Vagina (tissue), 2 donors: ENCODE measurements around the gene PPHLN1. TPM values are rescaled to one million over a fixed set of nuclear protein-coding genes. Genes with fewer than 3 reads are reported as not detected.

Source experiments
- DNase-seq, 2 donors: peaks; one replicate each; pipeline ENCODE4 v3.0.0-alpha.2; 2017; ENCODE audit errors: extremely low spot score in 2 of 2
- H3K27ac ChIP-seq: fragments of 200-600 bp; sonication (generic); one replicate; pipeline ENCODE4 v1.5.1; 2019
- H3K27me3 ChIP-seq: fragments of 200-600 bp; sonication (generic); one replicate; pipeline ENCODE4 v1.5.1; 2019
- H3K36me3 ChIP-seq, 2 donors: fragments of 200-600 bp; sonication (generic); one replicate each; pipeline ENCODE4 v1.5.1; 2017 to 2019
- H3K4me1 ChIP-seq: fragments of 200-600 bp; sonication (generic); one replicate; pipeline ENCODE4 v1.5.1; 2019
- H3K4me3 ChIP-seq, 2 donors: fragments of 200-600 bp; sonication (generic); 1 replicate in 1 of 2; 2 replicates in 1 of 2; pipeline ENCODE4 v1.5.1; 2016 to 2019
- H3K9me3 ChIP-seq: fragments of 200-600 bp; sonication (generic); one replicate; pipeline ENCODE4 v1.5.1; 2019
- CTCF ChIP-seq, 3 experiments: fragments of 450-650 bp in 2 of 3; fragments of 200-600 bp in 1 of 3; sonication (generic) in 1 of 3; IDR thresholded peaks; one replicate each; pipeline ENCODE4 v1.5.1; 2017 to 2019; ENCODE audit warnings: antibody characterized with exemption in 3 of 3, mild to moderate bottlenecking in 2 of 3, moderate library complexity in 2 of 3
- POLR2A ChIP-seq, 2 donors: fragments of 450-650 bp; IDR thresholded peaks; one replicate each; pipeline ENCODE4 v1.6.1; 2017; ENCODE audit warnings: antibody characterized with exemption in 2 of 2, mild to moderate bottlenecking in 2 of 2, moderate library complexity in 2 of 2
- POLR2AphosphoS5 ChIP-seq, 2 donors: sonication (generic); formaldehyde crosslinking; IDR thresholded peaks; one replicate each; pipeline ENCODE4 v1.9.0; 2017; ENCODE audit warnings: antibody characterized with exemption in 2 of 2, mild to moderate bottlenecking in 2 of 2, low read depth in 1 of 2; ENCODE audit not compliant: insufficient read depth in 1 of 2
- intact Hi-C: fragments of 100-400 bp; cut with DNase I; formaldehyde crosslinking; loops from one replicate; pipeline ENCODE4 v1.15.1; 2023
- total RNA-seq: library from RNA; depleted of rRNA; stranded (reverse); fragments of >200 nt; gene quantifications from one replicate; pipeline ENCODE4 v1.2.3, GENCODE V29; 2016

PPHLN1 gene
- total RNA-seq, 1 donor from 2014 or later: 47.9 TPM

GRCh38 chr12:42482041-42482747 lies 156.2 kb downstream of the PPHLN1 start:
- Histone ChIP-seq H3K36me3 (no peaks in the 10 kb centered on the region), H3K27me3 (no peaks in the 10 kb centered on the region), H3K27ac (peak overlapping the region; percentile 93), H3K4me1 (peaks cover 27% of the 10 kb centered on the region), H3K4me3 (peak overlapping the region; percentile 58 to 76), H3K9me3 (no peaks in the 10 kb centered on the region)
- TF ChIP-seq CTCF (IDR thresholded peaks at IDR 0.05) (no peak), POLR2AphosphoS5 (IDR thresholded peaks at IDR 0.05; ENCODE audit: insufficient read depth in 1 of 2, low read depth in 1 of 2) (peak in 1 of 2 donors; percentile 54)
- DNase-seq: no peak
- intact Hi-C loops: loop anchor here (10.0 kb wide), 2 partner anchors 103 to 803 kb away; partner anchors contain the start of gene PRICKLE1

GRCh38 chr12:42482748-42483520 lies 157.0 kb downstream of the PPHLN1 start:
- DNase-seq: peak in 1 of 2 donors; percentile 84
- Histone ChIP-seq H3K4me3 (peak overlapping the region; percentile 58 to 76), H3K27me3 (no peaks in the 10 kb centered on the region), H3K9me3 (no peaks in the 10 kb centered on the region), H3K4me1 (peaks cover 27% of the 10 kb centered on the region), H3K36me3 (no peaks in the 10 kb centered on the region), H3K27ac (peak overlapping the region; percentile 93)
- intact Hi-C loops: loop anchor here (10.0 kb wide), 2 partner anchors 102 to 802 kb away; partner anchors contain the start of gene PRICKLE1
- TF ChIP-seq POLR2A (IDR thresholded peaks at IDR 0.05) (no peak), POLR2AphosphoS5 (IDR thresholded peaks at IDR 0.05; ENCODE audit: insufficient read depth in 1 of 2, low read depth in 1 of 2) (peak in 1 of 2 donors; percentile 38), CTCF (IDR thresholded peaks at IDR 0.05) (peak; percentile 30 to 95 (median 84))

GRCh38 chr12:42483521-42483790 lies 157.5 kb downstream of the PPHLN1 start:
- no peaks in the 10 kb centered on the region for H3K27me3 ChIP-seq
- intact Hi-C loops: loop anchor here (10.0 kb wide), 2 partner anchors 101 to 801 kb away; partner anchors contain the start of gene PRICKLE1
- peak in 1 of 2 donors; percentile 84 for DNase-seq
- peak overlapping the region; percentile 93 for H3K27ac ChIP-seq
- H3K4me3 ChIP-seq: peak overlapping the region; percentile 58 to 76
- peaks cover 27% of the 10 kb centered on the region for H3K4me1 ChIP-seq
- no peak for TF ChIP-seq POLR2AphosphoS5 (IDR thresholded peaks at IDR 0.05; ENCODE audit: insufficient read depth in 1 of 2, low read depth in 1 of 2)
- TF ChIP-seq POLR2A (IDR thresholded peaks at IDR 0.05): no peak
- TF ChIP-seq CTCF (IDR thresholded peaks at IDR 0.05): no peak
- H3K36me3 ChIP-seq: no peaks in the 10 kb centered on the region
- no peaks in the 10 kb centered on the region for H3K9me3 ChIP-seq

- H3K4me3 ChIP-seq: no peak overlapping the region
- no peak for DNase-seq
- no peaks in the 10 kb centered on the region for H3K36me3 ChIP-seq
- H3K27ac ChIP-seq: peak overlapping the region; percentile 93
- intact Hi-C loops: loop anchor here (10.0 kb wide), 2 partner anchors 100 to 800 kb away; partner anchors contain the start of gene PRICKLE1
- H3K9me3 ChIP-seq: no peaks in the 10 kb centered on the region
- H3K4me1 ChIP-seq: peaks cover 27% of the 10 kb centered on the region
- TF ChIP-seq CTCF (IDR thresholded peaks at IDR 0.05) (no peak), POLR2A (IDR thresholded peaks at IDR 0.05) (no peak), POLR2AphosphoS5 (IDR thresholded peaks at IDR 0.05; ENCODE audit: insufficient read depth in 1 of 2, low read depth in 1 of 2) (no peak)
- no peaks in the 10 kb centered on the region for H3K27me3 ChIP-seq
Measured at GRCh38 chr12:42484996-42485395, 159.0 kb downstream of the PPHLN1 start.
